HFFc6 (cell line): Measurements from ENCODE around the gene SLC48A1. TPM values are rescaled to one million over a fixed set of nuclear protein-coding genes. Genes with fewer than 3 reads are reported as not detected.
"Not testable (repeated sequence)": the region's sequence is repeated elsewhere in the genome, so short reads cannot be mapped to it uniquely, and the experiment has no call there.

Experiments
- DNase-seq: peaks from one replicate; pipeline ENCODE4 v3.0.0-alpha.2; 2018
- H3K27ac Mint-ChIP-seq: 2 replicates; pipeline ENCODE4 v1.8.0; 2020; ENCODE audit warnings: mild to moderate bottlenecking, mixed read lengths
- H3K27me3 Mint-ChIP-seq: 2 replicates; pipeline ENCODE4 v1.8.0; 2021; ENCODE audit warnings: mild to moderate bottlenecking, moderate library complexity, mixed read lengths; ENCODE audit not compliant: insufficient read depth
- H3K36me3 Mint-ChIP-seq: 2 replicates; pipeline ENCODE4 v1.8.0; 2021; ENCODE audit warnings: low read depth, mixed read lengths
- H3K4me1 Mint-ChIP-seq: 2 replicates; pipeline ENCODE4 v1.8.0; 2020; ENCODE audit warnings: low read depth, mixed read lengths
- H3K4me3 Mint-ChIP-seq: 2 replicates; pipeline ENCODE4 v1.8.0; 2020; ENCODE audit warnings: mild to moderate bottlenecking, moderate library complexity, mixed read lengths
- H3K9me3 Mint-ChIP-seq: 2 replicates; pipeline ENCODE4 v1.8.0; 2020; ENCODE audit warnings: mild to moderate bottlenecking, mixed read lengths
- CTCF ChIP-seq: fragments of 200-600 bp; sonication (generic); IDR thresholded peaks from 2 replicates; pipeline ENCODE4 v1.5.0; 2021; ENCODE audit warnings: antibody characterized with exemption, mild to moderate bottlenecking
- total RNA-seq, 6 experiments: library from RNA; stranded (reverse); fragmentation: NEBNext Ultra II Directional; extraction: Animal tissue kit (Norgen Biotek cat#: 25700); gene quantifications; 2 replicates in 1 of 6; 3 replicates in 5 of 6; pipeline ENCODE4 v1.2.3, GENCODE V29; 2021

Gene SLC48A1
- total RNA-seq, 6 experiments from 2014 or later, result 18.8 to 24.5 (median 21.0) TPM

GRCh38 chr12:47811581-47812484, 38.8 kb downstream of the SLC48A1 start:
- TF ChIP-seq CTCF, result no peak
- Mint-ChIP-seq H3K36me3 (peaks cover 11% of the 10 kb centered on the region), H3K9me3 (no peaks in the 10 kb centered on the region), H3K4me3 (peak overlapping the region; percentile 87), H3K4me1 (peaks cover 99% of the 10 kb centered on the region), H3K27me3 (peaks cover 7% of the 10 kb centered on the region), H3K27ac (peak overlapping the region; percentile 90)
- peak; percentile 66 for DNase-seq

- Mint-ChIP-seq H3K9me3 (no peaks in the 10 kb centered on the region), H3K4me1 (peaks cover 99% of the 10 kb centered on the region), H3K27ac (peak overlapping the region; percentile 90), H3K27me3 (peaks cover 7% of the 10 kb centered on the region), H3K36me3 (peaks cover 21% of the 10 kb centered on the region), H3K4me3 (peak overlapping the region; percentile 87)
- DNase-seq, result peak; percentile 83
- TF ChIP-seq CTCF, result no peak
These were observed 39.9 kb downstream of the SLC48A1 start for GRCh38 chr12:47812797-47813510.

- H3K9me3 Mint-ChIP-seq, result no peaks in the 10 kb centered on the region
- peaks cover 96% of the 10 kb centered on the region for H3K4me1 Mint-ChIP-seq
- H3K27ac Mint-ChIP-seq, result peak overlapping the region; percentile 90
- H3K4me3 Mint-ChIP-seq, result peak overlapping the region; percentile 87
- peaks cover 5% of the 10 kb centered on the region for H3K27me3 Mint-ChIP-seq
- no peak for DNase-seq
- TF ChIP-seq CTCF, result no peak
- H3K36me3 Mint-ChIP-seq, result peaks cover 28% of the 10 kb centered on the region
These were observed 40.6 kb downstream of the SLC48A1 start for GRCh38 chr12:47813511-47814196.

- H3K4me1 Mint-ChIP-seq, result peaks cover 86% of the 10 kb centered on the region
- H3K27ac Mint-ChIP-seq, result peak overlapping the region; percentile 90
- H3K4me3 Mint-ChIP-seq, result peak overlapping the region; percentile 41
- peaks cover 4% of the 10 kb centered on the region for H3K27me3 Mint-ChIP-seq
- H3K36me3 Mint-ChIP-seq, result peaks cover 30% of the 10 kb centered on the region
- TF ChIP-seq CTCF, result no peak
- H3K9me3 Mint-ChIP-seq, result no peaks in the 10 kb centered on the region
- DNase-seq, result no peak
These were observed 41.6 kb downstream of the SLC48A1 start for GRCh38 chr12:47814539-47815170.

GRCh38 chr12:47815447-47815846, 42.4 kb downstream of the SLC48A1 start:
- 0 out of 2 replicates have a peak overlapping the region, but pooled peaks have one; percentile 41 for H3K4me3 Mint-ChIP-seq
- not testable (repeated sequence) for DNase-seq, H3K27me3 Mint-ChIP-seq, H3K9me3 Mint-ChIP-seq
- H3K4me1 Mint-ChIP-seq, result peaks cover 78% of the 10 kb centered on the region
- H3K27ac Mint-ChIP-seq, result peak overlapping the region; percentile 90
- H3K36me3 Mint-ChIP-seq, result peaks cover 30% of the 10 kb centered on the region
